Measurements from ENCODE around the gene SPOPL.

GRCh38 chr2:138503652-138504051 is 2.1 kb downstream of the SPOPL start:
- TF ChIP-seq CTCF (IDR thresholded peaks at IDR 0.05): no peak
- TF ChIP-seq POLR2A (IDR thresholded peaks at IDR 0.05): no peak

All from Peyer's patch (tissue), 4 donors.